ENCODE results near the gene LRMDA.
A peak's percentile ranks its signal among the peaks of the same experiment; 100 is the strongest.
"Not testable (repeated sequence)": the region's sequence is repeated elsewhere in the genome, so short reads cannot be mapped to it uniquely, and the experiment has no call there.

The LRMDA gene

DNA sequence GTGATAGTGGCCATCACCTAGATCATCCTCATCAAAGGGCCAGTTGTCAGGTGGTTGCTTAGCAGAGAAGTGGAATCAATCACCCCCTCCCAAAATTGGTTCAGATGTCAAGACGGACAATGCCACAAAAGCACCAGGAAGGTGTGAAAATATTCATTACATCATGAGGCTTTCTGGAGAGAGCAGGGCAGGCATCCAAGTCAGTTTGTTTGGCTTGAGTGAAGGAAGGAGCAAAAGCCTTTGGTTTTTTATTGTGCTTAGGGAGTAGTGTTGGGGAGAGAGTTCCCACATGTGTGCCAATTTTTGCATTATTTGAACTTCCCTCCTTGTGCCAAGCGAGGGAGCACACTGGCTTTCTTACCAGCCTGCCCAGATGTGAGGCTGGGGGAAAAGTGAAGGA is 1082.9 kb downstream of the LRMDA start:
- Mint-ChIP-seq H3K4me3 (no peak overlapping the region), H3K9me3 (no peaks in the 10 kb centered on the region), H3K27ac (no peak overlapping the region), H3K36me3 (ENCODE audit: low read depth) (no peaks in the 10 kb centered on the region), H3K27me3 (ENCODE audit: low read depth) (no peaks in the 10 kb centered on the region), H3K4me1 (peaks cover 5% of the 10 kb centered on the region)
- TF ChIP-seq, protein P1, sequence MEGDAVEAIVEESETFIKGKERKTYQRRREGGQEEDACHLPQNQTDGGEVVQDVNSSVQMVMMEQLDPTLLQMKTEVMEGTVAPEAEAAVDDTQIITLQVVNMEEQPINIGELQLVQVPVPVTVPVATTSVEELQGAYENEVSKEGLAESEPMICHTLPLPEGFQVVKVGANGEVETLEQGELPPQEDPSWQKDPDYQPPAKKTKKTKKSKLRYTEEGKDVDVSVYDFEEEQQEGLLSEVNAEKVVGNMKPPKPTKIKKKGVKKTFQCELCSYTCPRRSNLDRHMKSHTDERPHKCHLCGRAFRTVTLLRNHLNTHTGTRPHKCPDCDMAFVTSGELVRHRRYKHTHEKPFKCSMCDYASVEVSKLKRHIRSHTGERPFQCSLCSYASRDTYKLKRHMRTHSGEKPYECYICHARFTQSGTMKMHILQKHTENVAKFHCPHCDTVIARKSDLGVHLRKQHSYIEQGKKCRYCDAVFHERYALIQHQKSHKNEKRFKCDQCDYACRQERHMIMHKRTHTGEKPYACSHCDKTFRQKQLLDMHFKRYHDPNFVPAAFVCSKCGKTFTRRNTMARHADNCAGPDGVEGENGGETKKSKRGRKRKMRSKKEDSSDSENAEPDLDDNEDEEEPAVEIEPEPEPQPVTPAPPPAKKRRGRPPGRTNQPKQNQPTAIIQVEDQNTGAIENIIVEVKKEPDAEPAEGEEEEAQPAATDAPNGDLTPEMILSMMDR (IDR thresholded peaks at IDR 0.05; ENCODE audit: unreplicated experiment in 3 of 3), result no peak

DNA sequence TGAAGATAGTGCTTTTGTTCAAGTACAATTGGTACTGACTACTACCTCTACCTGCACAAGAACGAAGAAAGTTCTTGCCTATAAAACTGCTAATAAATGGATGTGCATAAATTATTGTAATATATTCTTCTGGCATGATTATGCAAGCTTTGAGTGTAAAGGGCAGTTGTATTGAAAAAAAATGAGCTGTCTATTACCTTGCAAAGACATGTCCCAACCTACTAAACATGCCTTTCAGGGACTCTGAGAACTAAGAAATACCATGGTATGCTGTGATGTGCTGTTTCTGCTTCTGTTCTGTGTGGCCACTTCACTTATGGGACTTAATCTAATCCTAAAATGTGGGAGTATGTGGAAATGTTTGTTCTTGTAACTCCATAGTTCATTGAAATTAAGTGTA is 1083.4 kb downstream of the LRMDA start:
- no peak overlapping the region for H3K27ac Mint-ChIP-seq
- no peaks in the 10 kb centered on the region for H3K36me3 Mint-ChIP-seq (ENCODE audit: low read depth)
- no peaks in the 10 kb centered on the region for H3K9me3 Mint-ChIP-seq
- H3K4me3 Mint-ChIP-seq, result no peak overlapping the region
- H3K27me3 Mint-ChIP-seq (ENCODE audit: low read depth), result no peaks in the 10 kb centered on the region
- TF ChIP-seq, protein P1 (IDR thresholded peaks at IDR 0.05; ENCODE audit: unreplicated experiment in 3 of 3), result no peak
- H3K4me1 Mint-ChIP-seq, result no peaks in the 10 kb centered on the region

DNA sequence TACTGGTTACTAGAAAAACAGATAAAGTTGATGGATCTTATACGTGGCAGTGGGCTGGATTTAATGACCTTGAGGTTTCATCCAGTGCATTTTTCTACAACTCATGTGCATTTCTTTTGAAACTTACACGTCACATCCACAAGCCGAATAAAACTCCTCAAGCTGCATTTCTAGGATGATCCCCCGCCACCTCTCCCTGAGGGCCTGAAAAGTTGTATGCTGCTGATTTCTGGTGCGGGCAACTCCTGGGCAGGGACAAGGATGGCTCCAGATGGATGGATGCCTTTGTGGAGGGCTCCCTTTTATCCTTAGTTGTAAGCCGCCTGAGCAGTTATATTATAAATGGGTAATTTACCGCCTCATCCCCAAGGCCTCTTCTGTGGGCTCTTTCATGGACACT is 1091.1 kb downstream of the LRMDA start:
- no peaks in the 10 kb centered on the region for H3K36me3 Mint-ChIP-seq (ENCODE audit: low read depth)
- H3K4me3 Mint-ChIP-seq, result no peak overlapping the region
- peaks cover 30% of the 10 kb centered on the region for H3K4me1 Mint-ChIP-seq
- H3K27ac Mint-ChIP-seq, result peak overlapping the region; percentile 92 to 97 (median 93)
- H3K9me3 Mint-ChIP-seq, result no peaks in the 10 kb centered on the region
- no peaks in the 10 kb centered on the region for H3K27me3 Mint-ChIP-seq (ENCODE audit: low read depth)
- TF ChIP-seq, protein P1 (IDR thresholded peaks at IDR 0.05; ENCODE audit: unreplicated experiment in 3 of 3), result no peak

DNA sequence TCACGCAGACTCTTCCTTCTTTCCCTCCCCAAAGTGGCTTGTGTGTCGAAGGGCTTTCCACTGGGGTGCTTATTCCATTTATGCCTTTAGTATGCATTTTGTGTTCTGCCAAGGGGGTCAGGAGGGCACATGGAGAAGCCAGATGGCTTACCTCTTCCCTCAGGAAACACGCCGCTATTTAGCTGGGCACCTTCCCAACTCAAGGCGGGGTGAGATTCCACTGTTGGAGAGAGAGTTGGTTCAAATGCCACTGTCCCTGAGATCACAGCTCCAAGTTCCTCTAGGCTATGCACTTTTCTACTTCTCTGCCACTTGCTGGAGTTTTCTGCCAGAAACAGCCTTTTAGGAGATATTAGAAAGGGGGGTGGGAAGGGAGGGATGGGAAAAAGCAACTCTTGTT is 1091.8 kb downstream of the LRMDA start:
- Mint-ChIP-seq H3K27ac (peak overlapping the region; percentile 92 to 97 (median 93)), H3K36me3 (ENCODE audit: low read depth) (no peaks in the 10 kb centered on the region), H3K4me3 (peak overlapping the region in 2 of 3 experiments; percentile 2 to 11), H3K4me1 (peaks cover 30% of the 10 kb centered on the region), H3K27me3 (ENCODE audit: low read depth) (no peaks in the 10 kb centered on the region), H3K9me3 (no peaks in the 10 kb centered on the region)
- TF ChIP-seq, protein P1 (IDR thresholded peaks at IDR 0.05; ENCODE audit: unreplicated experiment in 3 of 3), result no peak

DNA sequence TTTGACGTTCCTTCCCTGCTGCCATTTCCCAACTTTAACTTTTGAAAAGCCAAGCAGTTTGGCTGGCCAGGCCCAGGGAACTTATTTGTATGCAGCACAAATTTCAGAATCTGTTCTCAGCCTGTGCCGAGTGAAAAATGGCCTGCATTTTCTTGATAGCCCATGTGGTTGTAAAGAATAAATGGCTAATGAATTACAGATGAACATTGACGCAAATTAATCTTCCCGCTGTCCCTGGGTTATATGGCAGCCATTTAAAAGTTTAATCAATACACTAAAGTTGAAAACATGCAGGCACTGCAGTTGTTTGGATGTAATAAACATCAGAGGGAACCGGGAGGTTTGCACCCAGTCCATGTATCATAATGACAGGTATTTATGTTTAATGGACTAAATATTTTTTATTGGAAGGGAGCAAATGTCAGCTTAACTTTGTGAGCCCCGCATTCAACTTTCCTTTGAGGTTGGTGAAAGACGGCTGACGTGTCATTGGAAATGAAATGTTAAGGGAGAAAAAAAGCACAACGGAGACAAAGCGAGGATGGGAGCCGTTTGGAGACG is 1092.4 kb downstream of the LRMDA start:
- no peaks in the 10 kb centered on the region for H3K27me3 Mint-ChIP-seq (ENCODE audit: low read depth)
- peak overlapping the region; percentile 92 to 97 (median 93) for H3K27ac Mint-ChIP-seq
- H3K36me3 Mint-ChIP-seq (ENCODE audit: low read depth), result no peaks in the 10 kb centered on the region
- peaks cover 30% of the 10 kb centered on the region for H3K4me1 Mint-ChIP-seq
- TF ChIP-seq, protein P1 (IDR thresholded peaks at IDR 0.05; ENCODE audit: unreplicated experiment in 3 of 3), result no peak
- peak overlapping the region in 1 of 3 experiments; percentile 19 for H3K4me3 Mint-ChIP-seq
- no peaks in the 10 kb centered on the region for H3K9me3 Mint-ChIP-seq

DNA sequence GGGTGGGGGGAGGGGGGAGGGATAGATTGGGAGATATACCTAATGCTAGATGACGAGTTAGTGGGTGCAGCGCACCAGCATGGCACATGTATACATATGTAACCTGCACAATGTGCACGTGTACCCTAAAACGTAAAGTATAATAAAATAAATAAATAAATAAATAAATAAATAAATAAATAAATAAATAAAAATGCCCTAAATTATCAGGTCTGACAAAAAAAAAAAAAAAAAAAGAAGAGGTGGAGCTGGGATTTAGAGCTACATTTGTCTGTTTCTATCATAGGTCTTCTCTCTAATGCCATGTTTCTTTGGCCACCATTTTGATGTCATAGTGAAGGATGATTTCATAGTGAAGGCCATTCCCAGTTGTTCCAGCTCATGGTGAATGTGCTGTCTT is 1095.4 kb downstream of the LRMDA start:
- H3K27me3 Mint-ChIP-seq (ENCODE audit: low read depth); H3K36me3 Mint-ChIP-seq (ENCODE audit: low read depth); H3K4me3 Mint-ChIP-seq; H3K27ac Mint-ChIP-seq: not testable (repeated sequence)
- Mint-ChIP-seq H3K4me1 (peaks cover 22% of the 10 kb centered on the region), H3K9me3 (peaks cover 14% of the 10 kb centered on the region)
